HG03342 (cell line): Measurements from ENCODE around the gene KIF3C.
"Not testable (repeated sequence)": the region's sequence is repeated elsewhere in the genome, so short reads cannot be mapped to it uniquely, and the experiment has no call there.

Experiments
- ATAC-seq: cut with Tn5 transposase; IDR thresholded peaks from one replicate; pipeline ENCODE4 v1.9.1; 2021; ENCODE audit warnings: mild to moderate bottlenecking, moderate library complexity; ENCODE audit not compliant: unreplicated experiment

Gene KIF3C

GRCh38 chr2:25966531-25967270 is 15.6 kb downstream of the KIF3C start:
- ATAC-seq = no peak

DNA sequence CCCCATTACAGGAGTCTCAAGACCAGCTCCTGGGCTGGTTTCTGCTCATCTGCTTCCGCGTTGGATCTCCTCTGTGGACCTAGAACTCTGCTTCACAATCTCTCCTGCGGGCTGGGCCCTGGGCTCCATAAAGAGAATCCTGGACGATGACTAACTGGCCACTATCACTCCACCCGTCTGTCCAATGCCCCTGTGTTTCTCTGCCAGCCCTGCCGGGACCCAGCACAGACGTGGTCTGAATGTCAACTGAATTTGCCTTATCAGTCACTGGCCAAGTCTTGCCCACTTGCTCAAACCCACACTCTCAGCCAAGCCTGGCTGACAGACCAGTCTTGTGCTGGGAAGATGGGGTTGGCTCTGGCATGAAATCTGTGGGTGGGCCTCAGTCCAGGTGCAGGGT is 17.4 kb downstream of the KIF3C start:
- ATAC-seq = no peak

DNA sequence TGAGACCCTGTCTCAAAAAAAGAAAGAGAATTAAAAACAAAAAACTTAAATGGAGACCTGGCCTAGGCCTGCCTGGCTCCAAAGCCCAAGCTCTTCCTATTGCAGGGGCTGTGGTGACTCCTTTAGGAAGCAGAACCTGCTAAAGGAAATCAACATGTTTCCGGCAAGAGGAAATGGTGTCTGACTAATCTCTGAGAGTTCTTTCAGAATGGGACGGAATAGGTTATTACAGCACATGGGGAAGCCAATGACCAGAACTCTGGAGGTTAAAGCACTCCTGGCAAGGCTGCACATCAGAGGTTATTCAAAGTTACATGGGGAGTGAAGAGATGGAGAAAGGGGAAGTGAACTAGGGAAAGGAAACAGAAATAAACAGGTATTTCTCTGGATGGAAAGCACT is 21.4 kb downstream of the KIF3C start:
- ATAC-seq = no peak

DNA sequence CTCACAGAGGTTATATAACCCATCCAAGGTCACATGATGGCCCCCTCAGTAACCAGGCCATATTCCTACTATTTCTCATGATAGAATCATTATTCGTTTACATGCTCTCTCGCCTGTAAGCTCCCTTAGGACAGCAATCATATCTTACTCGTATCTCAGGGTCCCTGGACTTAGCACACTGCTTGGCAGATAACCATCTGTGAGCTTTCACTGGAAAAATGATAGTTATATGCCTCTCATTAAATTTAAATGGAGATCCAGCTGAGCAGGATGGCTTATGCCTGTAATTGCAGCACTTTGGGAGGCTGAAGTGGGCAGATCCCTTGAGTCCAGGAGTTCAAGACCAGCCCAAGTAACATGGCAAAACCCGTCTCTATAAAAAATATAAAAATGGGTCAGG is 21.9 kb downstream of the KIF3C start:
- no peak for ATAC-seq

DNA sequence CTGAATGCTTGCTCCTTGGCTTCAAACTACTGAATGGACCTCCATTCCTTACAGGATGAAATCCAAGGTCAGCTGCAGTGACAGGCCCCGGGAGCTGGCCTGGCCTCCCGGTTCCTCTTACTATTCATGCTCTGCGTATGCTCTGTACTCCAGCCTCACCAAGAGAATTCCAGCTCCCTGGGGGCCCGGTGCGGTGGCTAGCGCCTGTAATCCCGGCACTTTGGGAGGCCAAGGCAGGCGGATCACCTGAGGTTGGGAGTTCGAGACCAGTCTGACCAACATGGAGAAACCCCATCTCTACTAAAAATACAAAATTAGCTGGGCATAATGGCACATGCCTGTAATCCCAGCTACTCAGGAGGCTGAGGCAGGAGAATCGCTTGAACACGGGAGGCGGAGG is 23.7 kb downstream of the KIF3C start:
- ATAC-seq = not testable (repeated sequence)

DNA sequence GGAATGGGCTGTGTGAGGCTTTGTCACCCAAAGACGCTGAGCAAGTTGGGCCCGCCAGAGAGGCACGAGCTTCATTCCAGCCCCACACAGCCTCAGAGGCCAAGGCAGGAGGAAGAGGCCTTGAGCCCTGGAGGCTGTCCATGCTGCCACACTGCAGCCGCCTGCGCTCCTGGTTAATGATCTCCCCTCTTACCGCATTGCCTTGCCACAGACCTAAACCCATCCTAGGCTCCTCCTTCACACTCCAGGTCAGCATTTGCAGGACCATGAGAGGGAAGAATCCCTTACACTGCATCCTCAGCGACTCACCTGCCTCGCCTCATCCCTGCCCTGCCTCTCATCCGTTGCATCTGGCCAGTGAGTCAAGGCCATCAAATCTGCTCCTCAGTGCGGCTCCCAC is 24.6 kb downstream of the KIF3C start:
- no peak for ATAC-seq

DNA sequence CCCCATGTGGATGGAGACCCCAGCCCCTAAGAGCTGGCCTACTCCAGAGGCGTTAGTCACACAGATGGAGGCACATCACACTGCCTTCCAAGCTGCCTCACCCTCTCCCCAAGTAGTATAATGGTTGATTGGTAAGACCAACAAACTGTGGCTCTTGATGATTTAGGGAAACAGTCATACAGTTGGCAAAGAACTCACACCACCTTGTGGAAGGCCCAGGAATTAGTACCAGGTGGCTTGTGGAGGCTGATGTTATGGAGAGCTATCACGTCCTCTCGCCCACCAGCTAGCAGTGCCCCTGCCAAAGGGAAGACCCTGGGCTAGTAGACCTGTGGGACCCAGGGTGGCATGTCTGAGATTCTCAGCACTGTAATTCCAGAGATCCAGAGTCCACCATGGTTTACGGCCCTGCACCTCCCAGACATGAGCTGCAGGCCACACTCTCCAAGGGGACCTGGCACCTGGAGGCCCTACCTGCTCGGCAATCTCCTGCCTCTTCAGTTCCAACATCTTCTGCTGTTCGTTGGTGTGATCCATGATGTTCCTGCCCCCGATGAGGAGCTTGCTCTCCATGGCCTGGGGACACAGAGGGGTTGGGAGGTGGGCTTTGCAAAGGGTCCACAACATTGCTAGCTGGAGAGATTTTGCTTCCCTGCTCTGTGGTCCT is 26.3 kb downstream of the KIF3C start:
- ATAC-seq = no peak

- no peak for ATAC-seq
Observed at GRCh38 chr2:25955036-25955435, 27.3 kb downstream of the KIF3C start.

DNA sequence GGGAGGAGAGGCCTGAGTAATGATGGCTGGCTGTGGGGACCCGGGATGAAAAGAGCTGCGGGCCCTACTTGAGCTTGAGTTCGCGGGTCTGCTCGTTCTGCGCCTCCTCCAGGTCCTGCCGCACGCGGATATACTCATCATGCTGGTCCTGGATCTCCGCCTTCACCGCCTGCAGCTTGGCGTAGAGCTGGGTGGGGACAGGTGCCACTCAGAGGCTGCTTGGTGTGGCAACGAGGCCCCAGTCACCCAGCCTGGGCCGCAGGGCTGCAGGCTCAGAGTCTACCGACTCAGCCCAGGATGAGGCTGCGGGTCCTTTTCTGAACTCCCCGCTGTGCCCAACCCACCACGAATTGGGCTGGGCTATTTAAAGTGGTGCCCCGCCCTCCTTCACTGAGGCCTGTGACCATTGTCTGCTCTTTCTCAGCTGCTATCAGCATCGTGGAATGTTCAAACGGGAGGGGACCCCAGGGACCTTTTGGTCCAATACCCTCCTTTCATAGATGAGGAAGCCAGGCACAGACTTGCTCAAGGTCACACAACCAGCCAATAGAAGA is 28.0 kb downstream of the KIF3C start:
- no peak for ATAC-seq

DNA sequence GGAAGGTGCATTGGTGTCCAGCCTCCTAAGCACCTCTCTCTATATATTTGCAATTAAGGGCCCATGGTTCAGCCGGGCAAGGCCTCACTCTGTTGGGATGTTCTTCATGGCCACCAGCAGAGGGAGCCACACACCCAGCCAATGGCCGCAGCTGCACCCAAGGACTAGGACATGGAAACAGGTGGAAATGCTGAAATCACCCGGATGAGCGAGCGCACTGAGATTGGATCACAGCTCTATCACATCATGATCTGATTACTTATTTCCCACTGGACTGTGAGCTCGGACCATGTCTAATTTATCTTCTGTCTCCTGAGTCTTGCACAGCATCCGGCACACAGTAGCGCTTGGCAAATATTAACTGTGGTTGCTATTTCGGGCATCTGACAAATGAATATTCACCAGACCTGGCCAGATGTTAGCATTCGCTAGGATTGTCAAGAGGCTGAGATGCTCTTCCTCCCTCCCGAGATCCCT is 31.2 kb downstream of the KIF3C start:
- peak; percentile 58 for ATAC-seq

GRCh38 chr2:25948437-25948836 is 33.9 kb downstream of the KIF3C start:
- no peak for ATAC-seq

- no peak for ATAC-seq
Observed at GRCh38 chr2:25941042-25941441, 41.3 kb downstream of the KIF3C start.

- no peak for ATAC-seq
Observed at GRCh38 chr2:25939257-25939668, 43.0 kb downstream of the KIF3C start.

DNA sequence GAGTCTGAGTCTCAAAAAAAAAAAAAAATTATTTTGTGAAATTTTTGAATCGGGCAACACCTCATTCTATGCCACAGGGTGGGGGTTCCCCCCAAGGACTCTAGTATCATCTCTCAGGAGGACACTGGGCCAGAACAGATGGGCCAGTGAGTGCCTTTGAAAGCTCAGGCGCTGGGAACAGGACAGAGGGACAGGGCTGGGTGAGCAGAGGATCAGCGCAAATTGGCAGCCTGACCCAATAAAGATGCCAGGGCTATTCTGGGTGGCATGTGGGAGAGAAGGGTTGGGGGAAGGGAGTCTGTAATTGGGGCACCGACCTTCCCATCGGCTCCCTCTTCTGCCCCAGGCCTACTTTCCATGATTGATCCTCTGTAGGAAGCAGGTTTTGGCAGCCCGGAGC is 44.0 kb downstream of the KIF3C start:
- ATAC-seq = no peak

GRCh38 chr2:25936889-25937545 is 45.3 kb downstream of the KIF3C start:
- ATAC-seq = no peak

GRCh38 chr2:25933622-25934021 is 48.7 kb downstream of the KIF3C start:
- no peak for ATAC-seq

GRCh38 chr2:25929789-25930473 is 52.4 kb downstream of the KIF3C start:
- ATAC-seq = no peak

GRCh38 chr2:25928668-25929067 is 53.6 kb downstream of the KIF3C start:
- ATAC-seq = no peak

DNA sequence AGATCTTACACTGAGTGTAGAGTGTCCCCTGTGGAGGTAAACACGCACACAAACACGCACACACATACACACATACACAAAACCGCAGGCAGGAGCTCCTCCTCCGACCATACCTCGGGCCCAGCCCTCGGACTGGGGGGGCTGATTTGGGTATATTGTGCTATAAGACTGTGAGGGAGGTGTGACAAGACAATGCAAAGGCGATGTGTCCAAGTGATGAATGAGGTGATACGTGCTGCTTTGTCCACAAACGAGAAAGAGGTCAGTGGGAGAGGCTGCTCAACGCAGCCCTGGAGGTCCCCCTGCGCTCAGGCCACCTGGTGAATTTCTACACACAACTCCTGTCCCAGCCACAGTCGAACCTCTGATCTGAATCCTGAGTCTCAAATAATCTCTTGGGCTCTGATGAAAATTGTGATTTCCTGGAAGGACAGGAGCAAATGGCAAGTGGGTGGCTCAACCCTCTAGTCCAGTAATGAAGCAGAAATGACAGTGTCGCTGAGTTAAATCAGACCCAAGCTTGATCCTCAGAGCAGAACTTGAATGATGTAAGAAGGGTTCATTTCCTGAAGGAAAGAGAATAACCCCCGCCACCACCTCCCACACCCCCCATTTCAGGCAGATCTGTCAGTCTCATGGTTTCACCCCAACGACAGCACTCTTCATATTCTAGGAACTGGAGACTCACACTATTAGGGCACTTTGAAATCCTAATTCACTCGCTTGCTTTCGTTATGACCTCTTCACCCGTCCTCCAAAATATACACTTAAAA is 55.1 kb downstream of the KIF3C start:
- ATAC-seq = no peak

- no peak for ATAC-seq
Observed at GRCh38 chr2:25922501-25922900, 59.8 kb downstream of the KIF3C start.
